ENCODE measurements around the gene PIGU. TPM values are rescaled to one million over a fixed set of nuclear protein-coding genes. Genes with fewer than 3 reads are reported as not detected.
A peak's percentile ranks its signal among the peaks of the same experiment; 100 is the strongest.

PIGU gene
- total and polyA plus RNA-seq, 12 donors, result 11.0 to 23.8 (median 14.6) TPM

GRCh38 chr20:34600892-34601653 is 75.8 kb downstream of the PIGU start:
- Histone ChIP-seq H3K4me1 (peaks cover 0 to 50% (median 18%) of the 10 kb centered on the region in 9 donors), H3K9me3 (no peaks in the 10 kb centered on the region), H3K4me3 (no peak overlapping the region), H3K27me3 (no peaks in the 10 kb centered on the region), H3K27ac (peak overlapping the region; percentile 8 to 69 (median 56)), H3K36me3 (no peaks in the 10 kb centered on the region)
- WGBS, 2 donors, result 48 to 54% methylated on average over 9 of the region's 9 CpGs
- DNase-seq (no peak), ATAC-seq (peak in 7 of 8 donors; percentile 54 to 85 (median 69))
- intact Hi-C loops (cut with DNase I), result no loop called here
- no peak for TF ChIP-seq CTCF (IDR thresholded peaks at IDR 0.05)

- DNase-seq (no peak), ATAC-seq (no peak)
- H3K4me3 ChIP-seq, result no peak overlapping the region
- peaks cover 0 to 3% (median 0%) of the 10 kb centered on the region in 9 donors for H3K36me3 ChIP-seq
- no peak for TF ChIP-seq CTCF (IDR thresholded peaks at IDR 0.05)
- H3K4me1 ChIP-seq, result peaks cover 0 to 6% (median 2%) of the 10 kb centered on the region in 9 donors
- intact Hi-C loops (cut with DNase I), result no loop called here
- H3K9me3 ChIP-seq, result no peaks in the 10 kb centered on the region
- peak overlapping the region in 1 of 10 donors; percentile 4 for H3K27ac ChIP-seq
- WGBS, 2 donors, result 88 to 91% methylated on average over 9 of the region's 9 CpGs
- no peaks in the 10 kb centered on the region for H3K27me3 ChIP-seq
These were observed 81.3 kb downstream of the PIGU start for GRCh38 chr20:34595377-34596184.

GRCh38 chr20:34586488-34587163 is 90.3 kb downstream of the PIGU start:
- 82 to 87% methylated on average over 9 of the region's 9 CpGs for WGBS, 2 donors
- intact Hi-C loops (cut with DNase I), result loop anchor here in 3 of 10 donors (10.0 kb wide), 2 partner anchors 118 to 188 kb away; partner anchors contain the start of gene TP53INP2 (in 2 of the 3)
- peaks cover under 1 to 25% (median 19%) of the 10 kb centered on the region in 9 donors for H3K4me1 ChIP-seq
- no peak overlapping the region for H3K27ac ChIP-seq
- no peaks in the 10 kb centered on the region for H3K27me3 ChIP-seq
- no peak overlapping the region for H3K4me3 ChIP-seq
- DNase-seq, result no peak
- H3K36me3 ChIP-seq, result peaks cover 0 to 53% (median 7%) of the 10 kb centered on the region in 9 donors
- no peak for ATAC-seq
- no peak for TF ChIP-seq CTCF (IDR thresholded peaks at IDR 0.05)
- no peaks in the 10 kb centered on the region for H3K9me3 ChIP-seq

DNA sequence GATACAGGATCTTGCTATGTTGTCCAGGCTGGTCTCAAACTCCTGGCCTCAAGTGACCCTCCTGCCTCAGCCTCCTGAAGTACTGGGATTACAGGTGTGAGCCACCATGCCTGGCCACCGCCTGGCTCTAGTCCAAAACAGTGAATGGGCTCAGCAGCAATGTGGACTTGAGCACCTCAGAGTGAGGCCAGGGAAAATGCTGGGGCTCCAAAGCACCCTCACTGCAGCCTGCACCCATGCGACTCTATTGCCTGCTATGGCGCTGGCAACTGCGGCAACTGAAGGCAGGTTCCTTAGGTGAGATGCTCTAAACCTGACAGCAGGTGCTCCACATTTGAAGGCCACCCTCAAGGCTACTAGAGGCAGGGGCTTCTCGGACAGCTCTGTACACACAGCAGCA is 91.9 kb downstream of the PIGU start:
- no peaks in the 10 kb centered on the region for H3K9me3 ChIP-seq
- ATAC-seq (no peak), DNase-seq (no peak)
- peaks cover 0 to 61% (median 7%) of the 10 kb centered on the region in 9 donors for H3K36me3 ChIP-seq
- H3K4me1 ChIP-seq, result peaks cover 3 to 33% (median 29%) of the 10 kb centered on the region in 9 donors
- H3K27ac ChIP-seq, result no peak overlapping the region
- no peak overlapping the region for H3K4me3 ChIP-seq
- TF ChIP-seq CTCF (IDR thresholded peaks at IDR 0.05), result no peak
- H3K27me3 ChIP-seq, result no peaks in the 10 kb centered on the region
- intact Hi-C loops (cut with DNase I), result loop anchor here in 3 of 10 donors (10.0 kb wide), 2 partner anchors 120 to 190 kb away; partner anchors contain the start of gene TP53INP2 (in 2 of the 3)
- 96 to 98% methylated on average over 5 of the region's 5 CpGs for WGBS, 2 donors

All from heart right ventricle (tissue), 16 donors.